ENCODE results near the gene BRI3BP. TPM values are rescaled to one million over a fixed set of nuclear protein-coding genes. Genes with fewer than 3 reads are reported as not detected.

Gene BRI3BP
- total and polyA plus RNA-seq, 4 donors = 1.7 to 5.2 (median 3.4) TPM

DNA sequence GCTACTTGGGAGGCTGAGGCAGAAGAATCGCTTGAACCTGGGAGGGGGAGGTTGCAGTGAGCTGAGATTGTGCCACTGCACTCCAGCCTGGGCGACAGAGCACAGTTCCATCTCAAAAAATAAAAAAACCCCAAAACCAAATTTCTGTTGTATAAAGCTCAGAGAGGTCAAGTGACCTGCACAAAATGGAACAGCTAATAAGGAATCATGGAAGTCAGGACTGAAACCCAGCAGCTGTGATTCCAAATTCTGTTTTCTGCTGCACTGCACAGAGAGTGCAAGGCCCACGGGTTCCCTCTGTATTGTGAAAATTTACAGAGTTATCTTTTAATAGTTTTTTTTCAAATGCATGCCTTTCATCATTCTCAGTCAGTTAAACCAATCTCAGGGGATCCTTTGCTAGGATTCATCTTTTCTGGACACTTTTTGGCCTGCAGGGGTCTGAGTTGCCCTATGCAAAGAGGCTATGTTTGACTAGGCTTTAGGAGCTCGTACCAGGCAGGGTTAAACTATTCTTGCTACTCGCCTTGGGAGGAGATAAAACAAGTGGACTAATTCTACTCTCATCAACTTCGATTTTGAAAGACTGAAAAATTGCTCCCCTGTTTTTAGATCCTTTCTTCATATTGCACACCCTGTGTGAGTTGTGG, 45.7 kb downstream of the BRI3BP start:
- no peaks in the 10 kb centered on the region for H3K9me3 ChIP-seq (ENCODE audit: control insufficient read depth, low read length)
- ATAC-seq (ENCODE audit: low FRiP score) (no peak), DNase-seq (no peak)
- no peak overlapping the region for H3K27ac ChIP-seq (ENCODE audit: low read depth in 1 of 2, low read length in 2 of 2)
- H3K4me1 ChIP-seq (ENCODE audit: control insufficient read depth in 1 of 2, insufficient read depth in 2 of 2, low read length in 2 of 2) = no peaks in the 10 kb centered on the region
- 49 to 59% methylated on average over 6 of the region's 6 CpGs for WGBS, 2 donors
- H3K27me3 ChIP-seq (ENCODE audit: control insufficient read depth in 1 of 2, insufficient read depth in 2 of 2, low read length in 1 of 2) = no peaks in the 10 kb centered on the region
- intact Hi-C loops (cut with DNase I) = no loop called here
- no peaks in the 10 kb centered on the region for H3K36me3 ChIP-seq (ENCODE audit: control insufficient read depth in 1 of 2, insufficient read depth in 2 of 2, low read length in 1 of 2)
- no peak overlapping the region for H3K4me3 ChIP-seq (ENCODE audit: low read length in 2 of 2)

DNA sequence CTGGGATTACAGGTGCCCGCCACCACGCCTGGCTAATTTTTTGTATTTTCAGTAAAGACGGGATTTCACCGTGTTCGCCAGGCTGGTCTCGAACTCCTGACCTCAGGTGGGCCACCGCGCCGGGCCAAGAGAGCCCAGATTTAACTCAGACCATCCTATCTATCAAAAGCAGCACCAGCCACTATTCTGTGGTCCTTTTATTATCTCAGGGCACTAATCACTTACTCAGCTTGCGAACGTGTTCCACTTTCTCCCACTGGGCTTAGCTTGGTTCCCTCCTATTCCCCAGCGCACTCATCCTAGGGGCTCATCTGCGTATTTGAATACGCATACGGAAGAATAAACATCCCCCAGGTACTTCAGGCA, 55.6 kb downstream of the BRI3BP start:
- no peak for ATAC-seq (ENCODE audit: low FRiP score)
- DNase-seq = no peak
- no peaks in the 10 kb centered on the region for H3K9me3 ChIP-seq (ENCODE audit: control insufficient read depth, low read length)
- H3K36me3 ChIP-seq (ENCODE audit: control insufficient read depth in 1 of 2, insufficient read depth in 2 of 2, low read length in 1 of 2) = no peaks in the 10 kb centered on the region
- no peaks in the 10 kb centered on the region for H3K4me1 ChIP-seq (ENCODE audit: control insufficient read depth in 1 of 2, insufficient read depth in 2 of 2, low read length in 2 of 2)
- H3K4me3 ChIP-seq (ENCODE audit: low read length in 2 of 2) = peak overlapping the region; percentile 43 to 44
- H3K27me3 ChIP-seq (ENCODE audit: control insufficient read depth in 1 of 2, insufficient read depth in 2 of 2, low read length in 1 of 2) = no peaks in the 10 kb centered on the region
- intact Hi-C loops (cut with DNase I) = loop anchor here in 1 of 2 donors (1.0 kb wide), 1 partner anchor 16 kb away; the partner anchor contains the start of gene AACS
- H3K27ac ChIP-seq (ENCODE audit: low read depth in 1 of 2, low read length in 2 of 2) = no peak overlapping the region
- 48% methylated on average over 15 of the region's 15 CpGs for WGBS, 2 donors

DNA sequence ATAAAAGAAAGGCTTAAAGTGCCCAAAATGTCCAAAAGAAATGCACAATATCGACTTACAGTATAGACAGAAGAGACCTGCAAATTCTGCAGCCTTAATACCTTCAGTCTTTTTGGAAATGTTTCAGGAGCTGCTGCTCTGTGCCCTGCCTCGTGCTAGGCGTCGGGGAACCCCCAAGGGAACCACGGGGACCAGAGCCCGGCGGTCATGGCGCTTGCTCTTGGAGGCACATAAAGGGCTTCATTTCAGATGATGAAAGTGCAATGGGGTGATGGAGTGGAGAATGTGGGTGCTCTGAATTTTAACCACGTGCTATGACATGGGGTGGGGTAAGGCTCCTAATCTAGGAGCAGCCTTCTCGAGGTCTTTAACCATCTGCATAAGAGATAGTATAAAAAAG, 57.0 kb downstream of the BRI3BP start:
- Histone ChIP-seq H3K36me3 (ENCODE audit: control insufficient read depth in 1 of 2, insufficient read depth in 2 of 2, low read length in 1 of 2) (no peaks in the 10 kb centered on the region), H3K27me3 (ENCODE audit: control insufficient read depth in 1 of 2, insufficient read depth in 2 of 2, low read length in 1 of 2) (no peaks in the 10 kb centered on the region), H3K4me1 (ENCODE audit: control insufficient read depth in 1 of 2, insufficient read depth in 2 of 2, low read length in 2 of 2) (no peaks in the 10 kb centered on the region), H3K27ac (ENCODE audit: low read depth in 1 of 2, low read length in 2 of 2) (no peak overlapping the region), H3K9me3 (ENCODE audit: control insufficient read depth, low read length) (no peaks in the 10 kb centered on the region), H3K4me3 (ENCODE audit: low read length in 2 of 2) (no peak overlapping the region)
- no peak for DNase-seq
- intact Hi-C loops (cut with DNase I) = no loop called here
- 76 to 85% methylated on average over 10 of the region's 10 CpGs for WGBS, 2 donors
- no peak for ATAC-seq (ENCODE audit: low FRiP score)

DNA sequence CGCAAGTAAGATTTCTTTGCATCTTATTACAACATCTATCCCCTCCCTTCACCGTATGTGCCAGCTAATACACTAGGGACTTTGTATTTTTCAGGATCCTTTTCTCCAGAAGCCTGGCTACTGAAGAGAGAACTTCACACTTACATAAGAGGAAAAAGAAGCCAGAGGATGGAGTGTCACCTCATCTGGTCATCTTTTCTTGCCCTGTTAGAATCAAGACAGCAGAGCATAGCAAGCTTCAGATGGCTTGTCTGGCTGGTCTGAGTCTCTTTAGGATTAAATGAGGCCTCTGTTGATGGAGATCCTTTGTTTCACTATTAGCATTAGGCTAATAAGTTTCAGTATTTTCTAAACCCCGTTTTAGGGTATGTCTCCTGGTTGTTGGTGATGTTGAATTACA, 57.4 kb downstream of the BRI3BP start:
- intact Hi-C loops (cut with DNase I) = no loop called here
- WGBS, 2 donors = 71 to 72% methylated on average over 3 of the region's 3 CpGs

DNA sequence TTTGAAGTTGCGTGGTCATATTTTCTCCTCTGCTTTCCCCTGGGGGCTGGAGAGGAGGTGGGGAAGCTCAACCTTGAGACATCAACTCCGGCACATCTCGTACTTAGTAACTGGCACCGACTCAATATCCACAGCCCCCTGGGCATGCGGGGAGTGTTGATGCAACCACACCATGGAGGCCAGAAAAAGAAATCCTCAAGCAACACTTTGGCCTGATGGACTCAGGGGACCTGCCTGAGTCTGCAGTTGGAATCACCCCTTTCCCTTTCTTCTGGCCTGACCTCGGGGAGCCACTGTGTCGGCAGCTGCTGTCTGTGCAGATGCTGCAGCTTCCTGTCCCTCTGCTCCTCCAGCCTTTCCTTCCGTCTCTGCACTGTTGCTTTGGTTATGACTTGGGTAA, 60.4 kb downstream of the BRI3BP start:
- ATAC-seq (ENCODE audit: low FRiP score) (no peak), DNase-seq (no peak)
- intact Hi-C loops (cut with DNase I) = no loop called here
- Histone ChIP-seq H3K27ac (ENCODE audit: low read depth in 1 of 2, low read length in 2 of 2) (no peak overlapping the region), H3K9me3 (ENCODE audit: control insufficient read depth, low read length) (no peaks in the 10 kb centered on the region), H3K36me3 (ENCODE audit: control insufficient read depth in 1 of 2, insufficient read depth in 2 of 2, low read length in 1 of 2) (no peaks in the 10 kb centered on the region), H3K4me1 (ENCODE audit: control insufficient read depth in 1 of 2, insufficient read depth in 2 of 2, low read length in 2 of 2) (no peaks in the 10 kb centered on the region), H3K27me3 (ENCODE audit: control insufficient read depth in 1 of 2, insufficient read depth in 2 of 2, low read length in 1 of 2) (no peaks in the 10 kb centered on the region), H3K4me3 (ENCODE audit: low read length in 2 of 2) (no peak overlapping the region)
- WGBS, 2 donors = 70 to 76% methylated on average over 8 of the region's 8 CpGs

More for the DNA sequence above, 57.4 kb downstream of the BRI3BP start:
- no peaks in the 10 kb centered on the region for H3K27me3 ChIP-seq (ENCODE audit: control insufficient read depth in 1 of 2, insufficient read depth in 2 of 2, low read length in 1 of 2)
- no peaks in the 10 kb centered on the region for H3K9me3 ChIP-seq (ENCODE audit: control insufficient read depth, low read length)
- no peaks in the 10 kb centered on the region for H3K4me1 ChIP-seq (ENCODE audit: control insufficient read depth in 1 of 2, insufficient read depth in 2 of 2, low read length in 2 of 2)
- no peak overlapping the region for H3K4me3 ChIP-seq (ENCODE audit: low read length in 2 of 2)
- H3K36me3 ChIP-seq (ENCODE audit: control insufficient read depth in 1 of 2, insufficient read depth in 2 of 2, low read length in 1 of 2) = no peaks in the 10 kb centered on the region
- ATAC-seq (ENCODE audit: low FRiP score) = no peak
- H3K27ac ChIP-seq (ENCODE audit: low read depth in 1 of 2, low read length in 2 of 2) = no peak overlapping the region
- no peak for DNase-seq

DNA sequence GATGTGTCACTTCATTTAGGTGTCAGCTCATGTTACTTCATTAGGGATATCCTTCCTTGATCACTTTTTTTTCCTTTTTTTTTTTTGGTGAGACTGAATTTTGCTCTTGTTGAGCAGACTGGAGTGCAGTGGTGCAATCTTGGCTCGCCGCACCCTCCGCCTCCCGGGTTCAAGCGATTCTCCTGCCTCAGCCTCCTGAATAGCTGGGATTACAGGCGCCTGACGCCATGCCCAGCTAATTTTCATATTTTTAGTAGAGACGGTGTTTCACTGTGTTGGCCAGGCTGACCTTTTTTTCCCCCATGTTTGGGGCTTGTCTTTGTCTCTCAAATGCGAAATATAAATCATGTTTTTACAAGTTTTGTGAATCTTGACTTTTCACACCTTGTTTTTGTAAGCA, 62.1 kb downstream of the BRI3BP start:
- WGBS, 2 donors = 84 to 86% methylated on average over 9 of the region's 9 CpGs
- ATAC-seq (ENCODE audit: low FRiP score) = no peak
- DNase-seq = no peak

DNA sequence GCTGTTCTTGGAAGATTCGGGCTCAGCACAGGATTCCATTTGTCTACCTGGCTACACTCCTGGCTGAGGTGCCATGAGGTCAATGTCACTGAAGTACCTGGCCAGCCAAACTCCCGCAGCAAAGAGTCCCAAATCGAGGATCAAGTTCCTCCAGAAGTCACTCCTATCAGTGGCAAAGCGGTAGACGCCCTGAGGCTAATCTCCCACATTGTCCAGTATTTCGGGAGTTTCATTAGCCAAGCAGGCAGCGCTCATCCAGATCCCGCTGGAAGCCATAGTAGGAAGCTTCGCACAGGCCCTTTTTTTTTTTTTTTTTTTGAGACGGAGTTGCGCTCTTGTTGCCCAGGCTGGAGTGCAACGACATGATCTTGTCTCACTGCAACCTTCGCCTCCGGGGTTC, 62.9 kb downstream of the BRI3BP start:
- no peak overlapping the region for H3K27ac ChIP-seq (ENCODE audit: low read depth in 1 of 2, low read length in 2 of 2)
- 90 to 96% methylated on average over 14 of the region's 14 CpGs for WGBS, 2 donors
- peak in 1 of 2 donors; percentile 20 for DNase-seq
- no peaks in the 10 kb centered on the region for H3K36me3 ChIP-seq (ENCODE audit: control insufficient read depth in 1 of 2, insufficient read depth in 2 of 2, low read length in 1 of 2)
- intact Hi-C loops (cut with DNase I) = no loop called here
- H3K9me3 ChIP-seq (ENCODE audit: control insufficient read depth, low read length) = no peaks in the 10 kb centered on the region
- no peaks in the 10 kb centered on the region for H3K4me1 ChIP-seq (ENCODE audit: control insufficient read depth in 1 of 2, insufficient read depth in 2 of 2, low read length in 2 of 2)
- no peaks in the 10 kb centered on the region for H3K27me3 ChIP-seq (ENCODE audit: control insufficient read depth in 1 of 2, insufficient read depth in 2 of 2, low read length in 1 of 2)
- ATAC-seq (ENCODE audit: low FRiP score) = no peak
- H3K4me3 ChIP-seq (ENCODE audit: low read length in 2 of 2) = no peak overlapping the region

More for the DNA sequence above, 62.1 kb downstream of the BRI3BP start:
- no peak overlapping the region for H3K4me3 ChIP-seq (ENCODE audit: low read length in 2 of 2)
- intact Hi-C loops (cut with DNase I) = no loop called here
- H3K27ac ChIP-seq (ENCODE audit: low read depth in 1 of 2, low read length in 2 of 2) = no peak overlapping the region
- no peaks in the 10 kb centered on the region for H3K4me1 ChIP-seq (ENCODE audit: control insufficient read depth in 1 of 2, insufficient read depth in 2 of 2, low read length in 2 of 2)
- H3K27me3 ChIP-seq (ENCODE audit: control insufficient read depth in 1 of 2, insufficient read depth in 2 of 2, low read length in 1 of 2) = no peaks in the 10 kb centered on the region
- H3K9me3 ChIP-seq (ENCODE audit: control insufficient read depth, low read length) = no peaks in the 10 kb centered on the region
- no peaks in the 10 kb centered on the region for H3K36me3 ChIP-seq (ENCODE audit: control insufficient read depth in 1 of 2, insufficient read depth in 2 of 2, low read length in 1 of 2)

DNA sequence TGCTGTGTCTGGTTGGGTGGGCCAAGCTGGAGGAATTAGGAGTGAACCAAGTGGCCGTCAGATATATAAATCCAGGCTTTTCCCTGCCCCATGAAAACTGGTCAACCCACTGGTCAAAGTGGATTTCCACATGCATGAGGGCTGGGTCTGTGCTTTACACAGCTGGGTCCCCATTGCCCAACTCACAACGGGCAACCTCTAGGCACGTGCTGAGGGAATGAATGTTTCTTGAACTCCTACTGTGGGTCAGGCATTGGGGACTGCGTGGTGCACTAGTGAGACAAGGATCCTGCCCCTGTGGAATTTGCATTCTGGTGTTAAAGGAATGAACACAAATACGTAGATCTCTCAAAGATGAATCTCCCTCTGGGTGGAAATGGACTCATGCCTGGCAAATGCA, 64.3 kb downstream of the BRI3BP start:
- no peaks in the 10 kb centered on the region for H3K36me3 ChIP-seq (ENCODE audit: control insufficient read depth in 1 of 2, insufficient read depth in 2 of 2, low read length in 1 of 2)
- H3K4me3 ChIP-seq (ENCODE audit: low read length in 2 of 2) = no peak overlapping the region
- no peak overlapping the region for H3K27ac ChIP-seq (ENCODE audit: low read depth in 1 of 2, low read length in 2 of 2)
- intact Hi-C loops (cut with DNase I) = no loop called here
- ATAC-seq (ENCODE audit: low FRiP score) = no peak
- no peaks in the 10 kb centered on the region for H3K4me1 ChIP-seq (ENCODE audit: control insufficient read depth in 1 of 2, insufficient read depth in 2 of 2, low read length in 2 of 2)
- WGBS, 2 donors = 75 to 79% methylated on average over 5 of the region's 5 CpGs
- DNase-seq = peak in 1 of 2 donors; percentile 23
- no peaks in the 10 kb centered on the region for H3K9me3 ChIP-seq (ENCODE audit: control insufficient read depth, low read length)
- no peaks in the 10 kb centered on the region for H3K27me3 ChIP-seq (ENCODE audit: control insufficient read depth in 1 of 2, insufficient read depth in 2 of 2, low read length in 1 of 2)

DNA sequence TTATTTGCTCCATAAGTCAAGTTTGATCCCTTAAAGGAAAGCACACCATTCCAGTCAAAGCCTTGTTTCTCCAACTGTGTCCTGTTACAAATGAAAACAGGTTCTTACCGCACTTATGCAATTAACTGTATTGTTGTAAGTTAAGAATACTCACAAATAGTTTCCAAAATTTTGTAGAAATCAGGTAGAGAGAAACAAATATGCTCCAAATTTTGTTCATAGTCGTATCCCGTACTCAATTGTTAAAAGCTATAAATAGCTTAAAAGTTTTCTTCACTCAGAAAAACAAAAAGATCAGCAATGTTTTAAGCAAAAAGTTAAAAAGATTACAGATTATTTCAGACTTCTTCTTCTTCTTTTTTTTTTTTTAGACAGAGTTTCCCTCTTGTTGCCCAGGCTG, 67.8 kb downstream of the BRI3BP start:
- Histone ChIP-seq H3K36me3 (ENCODE audit: control insufficient read depth in 1 of 2, insufficient read depth in 2 of 2, low read length in 1 of 2) (no peaks in the 10 kb centered on the region), H3K4me1 (ENCODE audit: control insufficient read depth in 1 of 2, insufficient read depth in 2 of 2, low read length in 2 of 2) (no peaks in the 10 kb centered on the region), H3K27ac (ENCODE audit: low read depth in 1 of 2, low read length in 2 of 2) (no peak overlapping the region), H3K9me3 (ENCODE audit: control insufficient read depth, low read length) (no peaks in the 10 kb centered on the region), H3K4me3 (ENCODE audit: low read length in 2 of 2) (no peak overlapping the region), H3K27me3 (ENCODE audit: control insufficient read depth in 1 of 2, insufficient read depth in 2 of 2, low read length in 1 of 2) (no peaks in the 10 kb centered on the region)
- no peak for DNase-seq
- no peak for ATAC-seq (ENCODE audit: low FRiP score)
- 89 to 92% methylated on average over 3 of the region's 3 CpGs for WGBS, 2 donors
- intact Hi-C loops (cut with DNase I) = no loop called here

Measured in aorta (tissue), 5 donors.